KG1 (cell line): ENCODE data around the gene KLF16.

ENCODE experiments used
- DNase-seq: peaks from one replicate; lab custom pipeline; 2025; lab: John Stamatoyannopoulos, UW

Gene KLF16

GRCh38 chr19:1840541-1841115 is 22.8 kb downstream of the KLF16 start:
- DNase-seq, result no peak

GRCh38 chr19:1839658-1840540 is 23.5 kb downstream of the KLF16 start:
- DNase-seq, result no peak

DNA sequence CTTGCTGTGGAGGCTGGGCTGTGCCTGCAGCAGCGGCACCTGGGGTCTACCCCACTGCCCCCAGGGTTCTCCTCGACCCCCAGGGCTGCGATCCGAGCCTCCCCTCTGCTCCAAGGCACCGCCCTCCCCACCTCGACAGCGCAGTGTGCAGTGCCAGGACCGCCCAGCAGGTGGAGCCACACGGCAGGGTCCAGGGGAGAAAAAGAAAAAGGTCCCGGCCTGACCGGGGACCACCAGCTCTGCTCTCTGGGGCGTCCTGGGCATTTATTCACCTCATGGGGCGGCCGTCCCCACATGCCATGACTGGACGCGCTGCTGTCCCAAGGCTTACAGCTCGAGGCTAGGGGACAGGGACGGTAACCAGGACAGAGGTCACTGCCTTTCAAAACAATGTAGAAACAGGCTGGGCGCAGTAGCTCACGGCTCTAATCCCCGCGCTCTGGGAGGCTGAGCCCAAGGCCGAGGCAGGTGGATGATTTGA is 25.7 kb downstream of the KLF16 start:
- no peak for DNase-seq

- DNase-seq, result no peak
These were observed 26.2 kb downstream of the KLF16 start for GRCh38 chr19:1837222-1837565.

GRCh38 chr19:1836458-1837221 is 26.7 kb downstream of the KLF16 start:
- DNase-seq, result no peak

DNA sequence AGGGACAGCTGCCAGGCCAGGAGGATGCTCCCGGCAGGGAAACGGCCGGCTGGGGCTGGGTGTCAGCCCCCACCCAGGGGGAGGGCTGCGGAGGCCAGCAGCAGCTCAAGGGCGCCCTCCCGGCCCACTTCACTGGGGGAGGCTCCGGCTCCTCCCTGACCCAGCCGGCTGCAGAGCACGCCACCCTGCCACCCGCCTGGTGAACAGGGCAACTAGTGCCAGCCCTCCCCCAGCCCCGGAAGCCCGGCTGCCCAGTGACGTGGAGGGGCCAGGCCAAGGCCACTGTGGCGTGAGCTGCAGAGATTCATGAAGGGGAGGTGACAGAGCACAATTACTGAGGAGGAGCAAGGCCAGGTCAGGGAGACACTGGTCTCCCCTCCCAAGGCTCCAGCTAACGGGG is 29.8 kb downstream of the KLF16 start:
- DNase-seq, result no peak

- no peak for DNase-seq
These were observed 31.2 kb downstream of the KLF16 start for GRCh38 chr19:1832046-1832663.

- DNase-seq, result no peak
These were observed 32.4 kb downstream of the KLF16 start for GRCh38 chr19:1830978-1831377.

DNA sequence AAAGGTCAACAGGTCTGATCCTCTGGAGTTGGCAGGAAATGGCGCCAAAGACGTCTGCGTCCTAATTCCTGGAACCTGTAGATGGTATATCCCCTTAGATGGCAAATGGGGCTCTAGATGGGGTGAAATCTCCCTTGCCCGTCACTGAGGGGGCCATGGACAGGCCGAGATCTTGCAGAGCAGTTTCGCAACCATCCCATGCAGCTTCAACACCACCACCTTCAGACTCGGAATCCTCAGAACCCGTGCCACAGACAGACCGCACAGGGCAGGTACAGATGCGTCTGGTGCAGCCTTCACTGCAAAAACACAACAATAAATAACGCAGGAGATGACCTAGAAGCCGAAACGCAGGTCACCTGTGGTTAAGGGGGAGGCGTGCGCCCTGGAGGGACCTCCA is 32.8 kb downstream of the KLF16 start:
- DNase-seq, result no peak

DNA sequence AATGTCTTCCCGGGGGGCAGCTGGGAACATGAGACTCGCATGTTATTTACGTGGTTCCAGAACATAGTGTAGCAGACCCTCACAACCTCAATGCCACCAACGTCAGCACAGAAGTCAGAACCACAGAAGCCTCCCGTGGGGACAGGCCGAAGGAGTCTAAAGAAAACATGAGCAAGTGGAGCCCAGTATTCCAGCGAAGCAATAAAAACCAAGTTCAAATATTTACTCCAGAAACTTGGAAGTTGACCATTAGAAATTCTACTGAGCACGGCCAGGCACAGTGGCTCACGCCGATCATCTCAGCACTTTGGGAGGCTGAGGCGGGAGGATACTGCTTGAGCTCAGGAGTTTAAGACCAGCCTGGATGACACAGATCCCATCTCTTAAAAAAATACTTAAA is 33.4 kb downstream of the KLF16 start:
- DNase-seq, result no peak

GRCh38 chr19:1828279-1829238 is 34.8 kb downstream of the KLF16 start:
- no peak for DNase-seq

- DNase-seq, result no peak
These were observed 35.7 kb downstream of the KLF16 start for GRCh38 chr19:1827566-1828278.

DNA sequence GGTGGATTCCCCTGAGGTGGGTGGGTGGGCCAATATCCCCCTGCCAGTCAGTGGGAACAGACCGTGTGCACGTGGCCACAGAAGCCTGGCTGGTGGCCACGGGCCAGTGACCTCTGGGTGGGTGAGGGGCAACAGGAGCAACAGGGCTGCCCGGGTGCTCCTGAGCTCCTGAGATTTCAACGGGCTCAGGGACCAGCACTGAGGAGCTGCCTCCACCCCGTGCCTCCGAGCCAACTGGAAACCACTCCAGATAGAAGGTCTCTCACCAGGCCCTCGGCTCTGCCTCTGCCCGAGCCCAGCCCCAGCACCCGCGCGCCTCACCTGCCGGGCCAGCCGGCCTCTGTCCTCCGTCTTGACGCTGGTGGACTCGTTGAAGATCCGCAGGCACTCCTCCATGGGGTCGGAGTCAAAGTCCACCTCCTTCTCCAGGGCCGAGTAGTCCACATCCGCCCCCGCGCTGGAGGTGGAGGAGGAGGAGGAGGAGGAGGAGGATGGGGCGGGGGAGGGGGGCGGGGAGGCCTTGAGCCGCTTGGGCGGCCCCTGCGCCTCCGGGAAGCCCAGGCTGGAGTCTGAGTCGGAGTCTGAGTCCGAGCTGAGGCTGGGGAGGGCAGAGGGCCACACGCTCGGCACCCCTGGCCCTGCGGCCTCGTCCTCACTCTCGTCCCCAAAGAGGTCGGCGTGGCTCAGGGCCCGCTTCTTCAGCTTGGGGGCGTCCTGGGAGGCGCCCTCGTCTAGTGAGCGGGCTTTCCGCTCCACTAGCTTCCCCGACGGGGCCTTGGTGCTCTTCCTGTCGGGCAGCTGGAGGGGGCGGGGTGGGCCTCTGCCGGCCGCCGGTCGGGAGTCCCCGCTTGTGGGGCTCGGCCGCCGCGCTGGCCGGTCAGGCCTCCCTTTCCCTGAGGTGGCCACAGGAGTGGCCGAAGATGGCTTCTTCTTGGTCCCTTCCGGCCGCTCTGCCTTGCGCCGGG is 36.5 kb downstream of the KLF16 start:
- no peak for DNase-seq

DNA sequence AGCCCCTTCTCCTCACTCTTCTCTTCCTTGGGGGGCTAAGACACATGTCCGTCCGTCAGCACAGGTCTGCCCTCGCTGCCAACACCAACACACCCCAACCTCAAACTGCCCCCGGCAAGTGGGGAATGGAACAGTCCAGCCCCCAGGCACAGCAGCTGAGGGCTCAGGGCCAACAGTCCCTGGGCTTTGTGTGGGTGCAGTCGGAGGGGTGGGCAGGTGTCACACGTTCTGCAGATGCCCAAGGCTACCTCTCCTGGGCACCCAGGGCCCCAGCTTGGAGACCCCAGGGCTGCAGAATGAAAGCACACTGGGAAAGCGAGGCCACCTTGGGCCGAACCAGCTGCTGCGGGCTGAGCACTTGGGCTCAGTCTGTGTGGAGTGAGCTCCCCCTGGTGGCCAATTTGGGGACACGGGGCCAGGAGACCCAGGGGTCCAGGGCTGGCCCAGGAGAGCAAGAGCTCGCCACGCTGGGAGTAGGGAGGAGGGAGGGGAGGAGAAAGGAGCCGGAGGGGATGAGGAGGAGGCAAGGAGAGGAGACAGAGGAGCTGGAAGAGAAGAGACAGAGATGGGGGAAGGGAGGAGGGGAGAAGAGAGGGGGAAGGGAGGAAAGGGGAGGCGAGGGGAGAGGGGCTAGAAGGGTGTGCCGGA is 37.3 kb downstream of the KLF16 start:
- DNase-seq, result peak; percentile 12

GRCh38 chr19:1824252-1824622 is 39.1 kb downstream of the KLF16 start:
- DNase-seq, result no peak

GRCh38 chr19:1823539-1824251 is 39.7 kb downstream of the KLF16 start:
- DNase-seq, result no peak

GRCh38 chr19:1823020-1823419 is 40.4 kb downstream of the KLF16 start:
- no peak for DNase-seq

DNA sequence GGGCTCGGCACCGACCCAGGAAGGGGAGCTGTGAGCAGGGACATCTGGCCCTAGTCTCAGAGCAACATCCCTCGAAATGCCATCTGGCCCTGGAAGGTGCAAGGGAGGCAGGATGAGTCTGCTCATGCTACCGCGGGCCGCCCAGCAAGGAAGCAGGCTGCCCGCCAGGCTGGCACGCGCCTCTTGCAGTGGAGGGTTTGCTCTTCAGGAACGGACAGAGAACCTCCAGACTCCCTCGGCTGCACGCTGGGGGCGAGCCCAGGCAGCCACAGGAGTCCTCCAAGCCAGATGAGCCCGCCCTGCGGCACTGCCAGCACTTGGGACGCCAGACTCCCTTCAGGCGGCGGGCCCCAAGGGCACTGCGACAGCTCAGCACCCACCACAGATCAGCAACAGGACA is 41.2 kb downstream of the KLF16 start:
- DNase-seq, result no peak
